Right kidney (tissue), 1 donor: ENCODE results near the gene SHANK1.

ENCODE experiments used
- DNase-seq: peaks from one replicate; pipeline ENCODE4 v3.0.0-alpha.2; 2016

Gene SHANK1

DNA sequence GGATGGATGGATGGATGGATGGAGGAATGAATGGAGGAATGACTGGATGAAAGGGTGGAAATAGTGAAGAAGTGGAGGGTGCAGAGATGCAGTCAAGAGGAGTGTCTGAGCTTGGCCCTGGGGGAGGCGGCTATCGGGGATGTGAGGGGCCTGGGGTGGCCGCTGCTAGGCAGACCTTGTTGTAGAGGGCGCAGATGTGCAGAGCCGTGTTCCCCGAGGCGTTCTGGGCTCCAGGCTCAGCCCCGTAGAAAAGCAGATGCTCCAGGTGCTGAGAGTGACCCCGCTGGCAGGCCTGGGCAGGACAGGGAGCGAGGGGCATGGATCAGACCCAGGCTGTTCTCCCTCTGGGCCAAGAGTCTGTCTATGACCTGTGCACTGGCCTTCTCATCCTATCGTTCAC lies 8.4 kb downstream of the SHANK1 start:
- no peak for DNase-seq

DNA sequence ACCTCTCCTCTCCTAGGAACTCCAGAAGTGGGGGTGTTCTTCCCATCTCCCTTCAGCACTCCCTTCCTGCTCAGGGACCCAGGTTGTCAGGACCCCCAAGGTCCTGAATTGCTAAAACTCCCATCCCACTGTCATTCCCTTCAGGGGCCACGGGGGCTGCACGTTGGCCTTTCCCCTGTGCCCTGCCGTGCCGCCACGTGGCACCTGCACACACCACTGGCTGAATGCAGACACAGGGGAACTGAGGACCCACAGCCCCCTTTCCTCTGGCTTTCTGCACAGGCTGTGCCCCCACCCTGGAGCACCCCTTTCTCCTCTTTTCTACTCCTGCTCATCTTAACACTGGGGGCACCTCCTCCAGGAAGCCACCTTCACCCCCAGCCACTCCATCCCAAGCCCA lies 9.0 kb downstream of the SHANK1 start:
- no peak for DNase-seq

DNA sequence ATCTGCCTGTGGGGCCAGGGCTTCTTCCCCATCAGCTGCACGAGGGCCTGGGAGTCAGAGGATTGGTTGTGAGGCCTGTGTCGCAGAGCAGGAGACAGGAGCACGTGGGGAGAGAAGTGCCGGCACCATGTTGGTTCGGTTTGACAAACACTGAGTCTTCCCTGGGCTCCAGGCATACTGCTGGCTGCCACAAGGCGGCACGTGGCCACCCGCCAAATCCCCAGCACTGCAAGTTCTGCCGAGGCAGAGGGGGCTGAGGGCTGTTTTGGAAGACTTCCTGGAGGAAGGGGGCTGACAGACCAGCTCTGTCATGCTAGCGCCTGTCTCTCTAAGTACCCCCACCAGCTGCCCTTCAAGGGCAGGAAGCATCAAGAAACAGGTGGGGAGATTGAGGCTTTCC lies 9.5 kb downstream of the SHANK1 start:
- DNase-seq, result no peak

DNA sequence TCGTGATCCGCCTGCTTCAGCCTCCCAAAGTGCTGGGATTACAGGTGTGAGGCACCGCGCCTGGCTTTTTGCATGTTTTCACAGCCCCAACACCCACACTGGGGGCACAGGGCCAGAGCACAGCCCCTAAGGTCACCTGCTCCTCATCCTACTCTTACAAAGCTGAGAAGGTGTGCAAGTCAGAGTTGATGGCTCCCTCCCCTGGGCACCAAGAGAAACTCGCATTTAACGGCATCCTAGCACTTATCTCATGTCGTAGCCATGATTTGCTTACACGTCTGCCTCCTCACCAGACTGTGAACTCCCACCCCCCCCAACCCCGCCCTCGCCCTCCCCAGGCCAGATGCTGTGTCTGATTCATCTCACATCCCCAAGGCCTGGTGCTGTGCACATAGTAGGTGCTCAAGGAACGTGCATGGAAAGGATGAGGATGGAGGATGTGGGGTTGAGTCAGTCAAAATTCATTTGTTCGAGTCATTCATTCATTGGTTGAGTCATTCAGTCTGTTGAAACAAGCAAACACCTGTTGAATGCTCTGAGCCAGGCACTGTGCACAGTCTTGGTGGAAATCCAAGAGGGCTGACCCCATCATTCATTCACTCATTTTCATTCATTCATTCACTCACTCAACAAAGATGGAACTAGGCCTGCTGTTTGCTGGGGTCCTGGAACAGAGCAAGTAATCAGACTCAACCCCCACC lies 11.3 kb downstream of the SHANK1 start:
- DNase-seq, result no peak

DNA sequence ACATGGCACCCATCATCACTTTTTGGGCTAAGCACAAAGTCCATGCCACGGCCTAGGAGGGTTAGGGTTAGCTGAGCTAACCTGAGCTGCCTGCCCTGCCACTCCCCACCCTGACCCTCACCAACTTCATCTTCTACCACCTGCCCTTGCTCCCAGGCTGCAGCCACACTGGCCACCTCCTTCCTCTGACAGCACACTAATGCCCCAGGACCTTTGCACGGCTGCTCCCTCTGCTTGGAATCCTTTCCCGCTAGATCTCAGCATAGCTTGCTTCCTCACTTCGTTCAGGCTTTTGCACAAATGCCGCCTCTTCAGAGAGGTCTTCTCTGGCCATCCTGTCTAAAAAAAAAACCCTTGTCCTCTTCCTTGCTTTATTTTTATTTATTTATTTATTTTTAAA lies 13.2 kb downstream of the SHANK1 start:
- no peak for DNase-seq

DNA sequence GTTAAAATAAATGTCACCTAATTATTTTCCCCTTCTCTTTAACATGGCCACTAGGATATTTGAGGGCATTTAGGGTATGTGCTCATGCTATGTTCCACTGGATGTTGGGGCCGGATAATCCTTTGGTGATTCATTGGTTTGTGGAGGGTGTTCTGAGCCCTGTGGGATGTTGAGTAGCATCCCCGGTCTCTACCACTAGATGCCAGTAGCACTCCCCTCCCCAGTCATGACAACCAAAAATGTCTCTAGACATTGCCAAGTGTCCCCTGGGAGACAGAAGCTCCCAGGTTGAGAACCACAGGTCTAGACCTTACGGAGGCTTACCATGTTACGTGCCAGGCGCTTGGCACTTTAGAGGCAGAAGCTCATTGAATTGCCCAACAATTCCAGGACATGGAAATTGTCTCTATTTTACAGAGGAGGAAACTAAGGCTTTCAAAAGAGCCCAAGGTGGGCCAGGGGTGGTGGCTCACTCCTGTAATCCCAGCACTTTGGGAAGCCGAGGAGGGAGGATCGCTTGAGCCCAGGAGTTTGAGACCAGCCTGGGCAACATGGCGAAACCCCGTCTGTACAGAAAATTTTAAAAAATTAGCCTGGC lies 14.1 kb downstream of the SHANK1 start:
- no peak for DNase-seq

DNA sequence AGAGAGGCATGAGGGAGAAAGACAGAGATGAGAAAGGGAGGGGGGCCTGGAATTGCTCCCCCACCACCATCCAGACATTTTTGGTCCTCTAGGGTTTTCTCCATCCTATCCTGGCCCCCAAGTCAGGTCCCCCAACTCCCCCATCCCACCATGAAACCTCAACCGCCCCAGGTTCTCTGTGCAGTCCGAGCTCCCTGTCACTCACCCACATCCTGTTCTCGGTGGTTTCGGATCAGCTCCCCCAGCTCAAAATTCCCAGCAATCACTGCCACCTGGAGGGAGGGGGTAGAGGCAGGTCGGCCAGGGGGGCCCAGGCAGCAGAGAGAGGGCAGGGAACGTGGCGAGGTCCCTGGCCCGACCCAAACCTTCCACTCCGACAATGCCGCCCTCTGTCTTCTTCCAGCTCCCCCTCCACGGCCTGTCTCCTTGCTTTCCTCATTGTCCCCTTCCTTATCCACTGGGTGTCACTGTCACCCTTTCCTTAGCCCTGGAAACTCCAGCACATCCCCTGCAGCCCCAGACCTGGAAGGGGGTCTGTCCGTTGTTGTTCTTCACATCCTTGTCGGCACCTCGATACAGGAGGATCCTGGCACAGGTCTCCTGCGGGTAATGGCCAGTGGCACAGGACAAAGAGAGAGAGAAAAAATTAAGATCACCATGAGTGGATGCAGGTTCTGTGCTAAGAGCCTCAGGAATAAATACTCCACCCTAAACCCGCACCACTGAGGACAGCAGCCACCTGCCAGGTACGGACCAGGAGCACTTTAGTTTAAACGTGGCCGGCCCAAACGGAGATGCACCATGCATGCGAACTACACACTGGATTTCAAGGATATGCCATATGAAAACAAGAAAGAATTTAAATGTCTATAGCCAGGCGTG lies 15.4 kb downstream of the SHANK1 start:
- DNase-seq, result peak; percentile 45

DNA sequence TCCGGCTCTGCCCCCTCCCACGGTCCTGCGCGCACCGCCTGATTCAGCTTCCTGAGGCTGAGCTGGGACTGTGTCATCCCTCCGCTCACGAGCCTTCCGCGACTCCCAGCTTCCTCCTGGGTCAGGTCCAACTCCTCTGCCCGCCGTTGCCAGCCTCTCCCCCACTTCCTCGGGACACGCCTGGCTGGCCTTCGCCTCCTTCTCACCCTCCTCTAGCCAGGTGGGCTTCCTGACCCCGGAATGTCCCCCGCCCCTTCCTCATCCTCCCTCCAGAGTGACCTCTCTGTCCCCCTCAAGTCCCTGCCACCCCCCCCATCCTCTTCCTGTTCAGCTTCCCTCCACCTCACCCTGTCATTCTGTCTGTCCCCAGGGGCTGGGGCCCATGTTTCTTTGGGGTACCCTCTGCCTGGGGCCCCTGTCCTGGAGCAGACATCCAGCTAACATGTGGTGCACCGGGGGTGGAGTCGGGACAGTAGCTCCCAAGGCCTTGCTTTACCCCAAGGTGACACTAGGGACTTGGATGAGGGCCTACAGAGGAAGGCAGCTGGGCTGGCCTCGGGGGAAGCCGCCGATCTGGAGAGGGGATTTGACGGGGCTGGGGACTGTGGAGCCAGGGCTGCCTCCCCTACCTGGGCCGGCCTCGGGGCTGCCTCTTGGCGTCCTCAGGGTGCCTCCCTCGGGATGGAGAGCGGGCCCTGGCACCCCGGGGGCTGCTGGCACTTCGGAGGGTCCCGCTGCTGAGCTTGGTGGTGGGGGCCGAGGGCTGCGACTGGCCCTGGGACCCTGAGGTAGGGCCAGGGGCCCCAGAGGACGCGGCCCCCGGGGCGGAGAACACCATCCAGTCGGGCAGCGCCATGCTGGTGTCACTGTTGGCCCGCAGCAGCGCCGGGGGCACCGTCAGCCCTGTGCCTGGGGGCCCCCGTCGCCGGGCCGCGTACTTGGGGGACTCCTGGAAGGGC lies 16.5 kb downstream of the SHANK1 start:
- DNase-seq, result peak; percentile 16

DNA sequence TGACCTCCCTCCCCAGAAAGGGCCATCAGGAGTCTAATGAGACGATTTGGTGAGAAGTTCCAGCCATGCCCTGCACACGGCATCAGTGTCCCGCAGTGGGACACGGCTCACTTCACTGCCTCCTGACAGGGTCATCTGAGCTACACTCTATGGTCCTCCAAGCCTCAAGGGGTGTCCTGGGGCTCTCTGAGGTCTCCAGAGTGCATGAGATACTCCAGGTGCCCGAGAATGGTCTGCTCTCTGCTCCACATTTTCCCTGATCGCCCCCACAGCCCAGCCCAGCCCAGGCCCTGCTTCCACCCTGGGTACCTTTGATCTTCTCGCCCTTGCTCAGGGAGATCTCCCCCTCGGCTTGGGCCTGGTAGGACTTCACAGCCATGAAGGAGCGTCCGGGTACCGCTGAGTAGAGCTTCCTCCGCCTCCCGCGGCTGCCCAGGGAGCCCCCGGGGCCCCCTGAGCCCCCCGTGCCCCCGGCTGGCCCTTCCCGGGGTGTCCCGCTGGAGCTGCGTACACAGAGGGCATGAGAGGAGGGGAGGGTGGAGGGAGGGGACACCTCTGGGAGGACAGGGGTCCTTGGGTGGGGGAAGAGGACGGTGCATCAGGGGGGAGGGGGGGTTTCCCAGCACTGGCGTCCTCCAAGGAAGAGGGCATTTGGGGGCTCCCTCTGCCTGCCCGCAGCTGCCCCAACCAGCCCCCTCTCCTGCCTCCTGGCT lies 17.3 kb downstream of the SHANK1 start:
- no peak for DNase-seq

DNA sequence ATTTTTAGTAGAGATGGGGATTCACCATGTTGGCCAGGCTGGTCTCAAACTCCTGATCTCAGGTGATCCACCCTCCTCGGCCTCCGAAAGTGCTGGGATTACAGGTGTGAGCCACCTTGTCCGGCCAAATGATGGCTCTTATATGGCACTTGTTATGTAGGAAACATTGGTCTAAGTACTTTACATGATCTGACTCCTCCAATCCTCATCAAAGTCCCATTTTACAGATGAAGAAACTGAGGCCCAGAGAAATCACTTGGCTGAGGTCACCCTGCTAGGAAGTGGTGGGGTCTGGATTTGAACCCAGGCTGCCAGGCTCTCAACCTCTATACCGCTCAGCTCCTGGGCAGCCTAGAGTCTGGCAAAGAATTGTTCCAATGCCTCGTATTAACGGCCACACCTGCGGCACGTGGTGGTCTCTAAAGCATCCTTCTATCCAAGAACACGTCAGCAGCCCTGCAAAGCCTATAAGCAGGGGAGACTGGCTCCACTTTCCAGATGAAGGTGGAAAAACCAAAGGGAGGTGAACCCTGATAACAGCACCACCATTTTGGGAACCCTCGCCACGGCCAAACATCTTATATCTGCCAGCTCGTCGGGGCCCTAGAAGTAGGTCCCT lies 18.1 kb downstream of the SHANK1 start:
- no peak for DNase-seq

DNA sequence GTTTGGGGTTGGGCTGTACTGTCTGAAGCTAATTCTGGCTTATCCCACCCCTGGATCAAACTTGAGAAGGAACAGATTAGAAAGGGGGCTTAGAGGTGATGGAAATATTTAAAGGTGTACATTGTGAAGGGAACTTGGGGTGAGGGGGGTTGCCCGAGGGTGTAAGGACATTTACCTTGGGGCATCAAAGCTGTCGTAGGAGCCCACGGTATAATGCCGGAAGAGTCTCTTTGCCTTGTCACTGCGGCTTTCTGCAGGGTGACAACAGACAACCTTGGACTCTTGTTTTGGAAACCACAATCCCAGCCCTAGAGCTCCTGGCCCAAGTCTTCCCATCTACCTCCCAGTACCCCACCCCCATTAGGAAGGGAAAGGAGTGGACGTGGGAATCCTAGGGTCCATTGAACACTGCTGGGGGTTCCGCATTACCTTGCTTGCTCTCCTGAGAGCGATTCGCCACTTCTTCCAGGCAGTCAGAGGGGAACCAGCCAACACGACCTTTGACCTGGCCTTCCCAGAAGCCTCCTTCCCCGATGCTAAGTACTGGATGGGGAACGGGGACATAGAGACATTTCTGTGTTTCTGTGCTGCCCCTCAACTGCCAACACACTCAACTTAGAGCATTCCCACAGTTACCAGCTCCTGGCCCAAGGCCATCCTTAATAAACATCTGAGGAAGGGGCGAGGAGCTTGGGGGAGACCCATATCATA lies 22.0 kb downstream of the SHANK1 start:
- no peak for DNase-seq

DNA sequence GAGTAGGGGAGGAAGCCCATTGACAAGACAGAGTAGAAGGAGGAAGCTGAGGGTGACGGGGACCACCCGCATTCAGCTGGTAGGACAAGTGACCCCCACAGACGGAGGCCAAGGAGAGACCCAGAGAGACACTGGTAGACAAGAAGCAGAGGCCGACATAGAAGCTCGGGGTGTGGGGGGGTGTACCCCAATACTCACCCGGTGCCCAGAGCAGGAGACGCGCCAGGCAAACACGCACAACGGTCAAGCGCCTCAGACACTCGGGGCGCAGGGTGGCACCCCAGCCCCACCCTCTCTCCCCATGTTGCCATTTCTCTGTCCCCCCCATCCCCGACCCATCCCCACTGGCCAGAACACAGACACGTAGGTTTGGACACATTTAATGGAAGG lies 23.5 kb downstream of the SHANK1 start:
- DNase-seq, result no peak

DNA sequence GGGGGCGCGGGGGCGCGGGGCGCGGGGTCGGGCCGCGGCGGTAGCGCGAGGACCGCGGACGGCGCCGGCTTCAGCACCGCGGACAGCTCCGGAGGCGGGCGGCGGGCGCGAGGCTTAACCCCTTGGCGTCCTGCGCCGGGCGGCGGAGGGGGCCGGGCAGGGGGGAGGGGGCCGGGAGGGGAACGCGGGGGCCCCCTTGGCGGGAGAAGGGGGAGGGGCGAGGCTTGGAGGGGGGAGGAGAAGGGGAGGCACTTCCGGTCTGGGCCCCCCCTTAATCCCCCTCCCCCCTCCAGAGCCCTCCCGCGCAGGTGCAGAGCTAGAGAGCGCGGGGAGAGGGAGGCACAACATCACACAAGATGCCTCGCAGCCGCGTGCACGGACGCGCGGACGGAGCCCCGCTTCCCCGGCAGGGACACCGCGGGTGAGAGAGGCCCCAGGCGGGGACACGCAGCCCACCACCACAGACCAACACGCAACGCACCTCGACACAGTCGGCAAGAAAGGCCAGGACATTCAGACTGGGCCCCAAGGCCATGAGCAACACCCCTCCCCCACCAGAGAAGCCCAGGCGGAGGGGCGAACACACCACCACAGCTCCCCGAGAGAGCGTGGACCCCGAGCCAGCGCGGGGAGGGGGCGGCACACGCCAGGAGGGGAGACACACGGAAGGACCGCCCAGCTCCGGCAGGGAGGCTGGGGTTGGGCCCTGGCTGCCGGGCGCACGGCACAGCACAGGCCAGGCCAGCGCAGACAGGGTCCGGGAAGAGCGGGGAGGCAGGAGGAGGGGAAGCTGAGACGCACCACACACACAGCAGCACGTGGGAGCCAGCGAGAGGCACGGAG lies 24.1 kb downstream of the SHANK1 start:
- peak; percentile 56 for DNase-seq

DNA sequence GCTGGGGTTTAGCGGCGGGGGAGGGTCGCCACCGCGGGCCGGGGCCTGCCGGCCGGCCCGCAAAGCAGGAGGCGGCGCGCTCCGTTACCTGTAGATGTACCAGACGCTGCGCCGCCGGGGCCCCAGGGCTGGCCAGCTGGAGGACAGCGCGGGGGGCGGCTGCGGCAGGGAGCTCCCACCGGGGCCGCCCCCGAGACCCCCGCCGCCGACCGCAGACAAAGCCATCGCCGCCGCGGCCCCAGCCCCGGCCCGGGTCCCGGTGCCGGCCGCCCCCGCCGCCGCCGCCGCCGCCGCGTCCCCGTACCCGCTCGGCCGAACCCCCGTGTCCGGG lies 24.8 kb downstream of the SHANK1 start:
- DNase-seq, result no peak

DNA sequence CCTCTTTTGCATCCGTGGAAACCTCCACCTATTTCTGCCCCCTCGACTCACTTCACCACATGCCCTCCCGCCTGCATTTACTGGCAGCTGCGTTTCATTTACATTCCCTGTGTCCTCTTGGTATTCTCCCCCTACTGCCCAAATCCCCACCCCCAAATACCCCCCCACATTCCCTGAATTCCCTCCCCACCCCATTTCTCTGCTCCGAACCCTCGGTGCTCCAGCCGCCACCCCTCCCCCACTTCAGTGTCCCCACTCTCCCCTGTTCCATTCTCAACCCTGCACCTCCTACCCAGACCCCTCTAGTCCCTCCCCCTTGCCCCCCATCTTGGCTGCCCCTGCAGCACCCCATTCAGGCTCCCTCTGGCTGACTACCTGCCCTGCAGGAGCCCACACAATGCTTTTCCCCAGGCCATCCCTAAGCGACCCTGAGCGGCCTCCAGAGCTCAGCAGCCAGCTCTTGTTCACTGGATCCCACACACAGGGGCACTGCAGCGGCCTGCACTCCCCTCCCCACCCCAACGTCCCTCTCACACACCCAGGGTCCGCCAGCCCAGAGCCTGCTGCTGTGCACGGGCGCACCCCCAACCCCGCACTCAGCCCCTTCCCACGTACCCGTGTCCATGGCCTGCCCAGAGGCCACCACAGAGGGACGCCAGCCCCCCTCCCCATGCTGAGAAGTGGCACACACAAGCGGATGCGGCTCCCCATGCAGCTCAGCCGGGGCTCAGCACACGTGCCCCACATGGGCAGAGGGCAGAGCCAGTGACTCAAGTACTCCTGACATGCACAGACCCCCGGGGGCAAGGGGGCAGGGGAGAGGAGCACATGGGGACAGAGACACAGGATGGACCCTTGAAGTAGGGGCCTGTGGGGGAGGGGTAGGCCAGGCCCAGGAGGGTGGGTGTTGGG lies 26.3 kb downstream of the SHANK1 start:
- DNase-seq, result no peak

DNA sequence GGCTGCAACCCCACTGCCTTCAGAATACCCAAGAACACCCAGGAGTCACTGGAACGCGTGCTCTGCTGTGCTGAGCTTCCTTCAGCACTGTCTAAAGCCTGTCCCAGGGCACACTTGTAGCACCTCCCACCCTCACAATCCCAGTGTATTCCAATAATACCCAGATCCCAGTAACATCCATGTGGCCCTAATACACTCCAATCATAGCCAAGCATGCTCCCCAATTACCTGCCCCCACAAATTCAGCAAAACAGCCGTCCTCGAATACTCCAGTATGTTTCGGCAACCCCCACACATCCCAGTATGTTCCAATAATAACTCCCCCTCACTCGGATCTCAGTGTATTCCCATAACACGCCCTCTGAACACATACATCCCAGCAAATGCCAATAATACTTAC lies 29.2 kb downstream of the SHANK1 start:
- no peak for DNase-seq

DNA sequence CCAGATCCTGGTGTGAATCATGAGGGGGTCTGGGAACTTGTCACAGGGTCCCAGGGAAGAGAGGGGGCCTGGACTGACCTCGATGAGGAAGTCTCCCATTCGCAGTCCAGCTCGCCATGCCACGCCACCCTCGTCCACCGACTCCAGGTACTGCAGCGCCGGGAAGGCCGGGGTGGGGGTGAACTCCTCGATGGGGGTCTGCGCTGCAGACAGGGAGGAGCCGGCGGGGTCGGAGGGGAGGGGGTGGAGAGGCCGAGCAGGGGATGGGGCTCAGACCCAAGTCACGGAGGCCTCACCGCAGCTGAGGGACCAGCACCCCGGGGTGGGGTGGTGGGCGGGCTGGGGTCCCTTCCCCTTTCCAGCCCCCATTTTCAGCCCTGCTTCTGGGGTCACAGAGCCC lies 30.8 kb downstream of the SHANK1 start:
- DNase-seq, result no peak

DNA sequence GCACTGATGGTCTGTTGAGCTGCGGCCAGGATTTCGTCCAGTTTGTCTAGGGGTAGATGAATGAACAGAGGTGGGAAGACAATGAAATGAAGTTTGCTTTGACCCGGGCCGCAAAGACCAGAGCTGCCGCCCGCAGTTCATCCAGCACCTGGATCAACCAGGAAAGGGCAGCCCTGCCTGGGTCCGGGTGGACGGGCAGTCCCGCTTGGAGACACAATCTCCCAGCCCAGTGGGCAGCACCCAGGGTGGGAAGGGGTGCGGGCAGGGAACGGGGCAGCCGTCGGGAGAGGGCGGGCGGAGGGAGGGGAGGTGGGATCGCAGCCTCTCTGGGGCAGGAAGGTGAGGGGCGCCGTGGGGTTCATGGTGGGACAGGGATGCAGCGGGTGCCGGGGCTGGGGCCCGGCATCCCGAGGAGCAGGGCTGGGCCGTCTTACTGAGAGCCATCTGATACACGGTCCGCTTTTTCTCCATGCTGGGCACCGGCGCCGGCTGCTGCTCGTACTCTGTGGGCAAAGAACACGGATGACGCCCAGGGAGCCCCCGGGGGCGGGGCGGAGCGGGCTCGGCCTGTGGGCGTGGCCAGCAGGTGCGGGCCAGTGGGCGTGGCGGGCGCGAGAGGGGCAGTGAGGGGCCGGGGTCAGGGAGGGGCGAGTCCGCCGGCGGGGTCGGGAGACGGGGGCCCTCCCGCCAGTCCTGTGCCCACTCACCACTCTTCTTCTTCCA lies 33.1 kb downstream of the SHANK1 start:
- DNase-seq, result no peak
